GM19455 (cell line): ENCODE measurements around the gene VDAC1.
"Not testable (repeated sequence)": the region's sequence is repeated elsewhere in the genome, so short reads cannot be mapped to it uniquely, and the experiment has no call there.

Experiments used
- ATAC-seq: cut with Tn5 transposase; IDR thresholded peaks from one replicate; pipeline ENCODE4 v1.9.1; 2021; ENCODE audit not compliant: unreplicated experiment

Gene VDAC1

GRCh38 chr5:133969654-133970324, 35.0 kb downstream of the VDAC1 start:
- no peak for ATAC-seq

- peak; percentile 97 for ATAC-seq
Observed at GRCh38 chr5:133968204-133968980, 36.4 kb downstream of the VDAC1 start, which contains the start of gene C5orf15. Gene C5orf15 (minus strand): TSS chr5:133968625. CDS start chr5:133968584, 41 bp downstream.

GRCh38 chr5:133967698-133968203, 37.0 kb downstream of the VDAC1 start:
- ATAC-seq: peak; percentile 5

- ATAC-seq: no peak
Observed at GRCh38 chr5:133967124-133967523, 37.7 kb downstream of the VDAC1 start.

GRCh38 chr5:133966090-133966489, 38.7 kb downstream of the VDAC1 start:
- no peak for ATAC-seq

- no peak for ATAC-seq
Observed at GRCh38 chr5:133963493-133964128, 41.2 kb downstream of the VDAC1 start.

- no peak for ATAC-seq
Observed at GRCh38 chr5:133962801-133963476, 41.8 kb downstream of the VDAC1 start.

GRCh38 chr5:133962131-133962530, 42.6 kb downstream of the VDAC1 start:
- no peak for ATAC-seq

- no peak for ATAC-seq
Observed at GRCh38 chr5:133959643-133960042, 45.1 kb downstream of the VDAC1 start.

GRCh38 chr5:133957591-133957990, 47.2 kb downstream of the VDAC1 start:
- peak; percentile 66 for ATAC-seq

GRCh38 chr5:133957080-133957479, 47.7 kb downstream of the VDAC1 start:
- ATAC-seq: no peak

GRCh38 chr5:133956196-133956595, 48.6 kb downstream of the VDAC1 start:
- not testable (repeated sequence) for ATAC-seq

GRCh38 chr5:133953568-133954145, 51.1 kb downstream of the VDAC1 start:
- no peak for ATAC-seq

GRCh38 chr5:133952729-133953567, 51.8 kb downstream of the VDAC1 start:
- no peak for ATAC-seq

GRCh38 chr5:133950821-133951612, 53.8 kb downstream of the VDAC1 start:
- no peak for ATAC-seq

GRCh38 chr5:133948721-133949120, 56.1 kb downstream of the VDAC1 start:
- ATAC-seq: no peak

GRCh38 chr5:133947431-133947841, 57.3 kb downstream of the VDAC1 start:
- ATAC-seq: no peak

- ATAC-seq: no peak
Observed at GRCh38 chr5:133945568-133945967, 59.2 kb downstream of the VDAC1 start.
